Glomerular endothelial cell (primary cell): ENCODE data around the gene FHDC1. TPM values are rescaled to one million over a fixed set of nuclear protein-coding genes. Genes with fewer than 3 reads are reported as not detected.

Source experiments
- DNase-seq: peaks from one replicate; pipeline ENCODE4 v3.0.0-alpha.2; 2011; ENCODE audit warnings: low read depth, low spot score; ENCODE audit errors: extremely low read depth
- total RNA-seq: library from RNA; depleted of rRNA; stranded (reverse); fragments of >200 nt; gene quantifications from 2 replicates; pipeline ENCODE4 v1.2.3, GENCODE V29; 2015

The FHDC1 gene
- total RNA-seq, 1 donor from 2014 or later: 0.88 TPM

DNA sequence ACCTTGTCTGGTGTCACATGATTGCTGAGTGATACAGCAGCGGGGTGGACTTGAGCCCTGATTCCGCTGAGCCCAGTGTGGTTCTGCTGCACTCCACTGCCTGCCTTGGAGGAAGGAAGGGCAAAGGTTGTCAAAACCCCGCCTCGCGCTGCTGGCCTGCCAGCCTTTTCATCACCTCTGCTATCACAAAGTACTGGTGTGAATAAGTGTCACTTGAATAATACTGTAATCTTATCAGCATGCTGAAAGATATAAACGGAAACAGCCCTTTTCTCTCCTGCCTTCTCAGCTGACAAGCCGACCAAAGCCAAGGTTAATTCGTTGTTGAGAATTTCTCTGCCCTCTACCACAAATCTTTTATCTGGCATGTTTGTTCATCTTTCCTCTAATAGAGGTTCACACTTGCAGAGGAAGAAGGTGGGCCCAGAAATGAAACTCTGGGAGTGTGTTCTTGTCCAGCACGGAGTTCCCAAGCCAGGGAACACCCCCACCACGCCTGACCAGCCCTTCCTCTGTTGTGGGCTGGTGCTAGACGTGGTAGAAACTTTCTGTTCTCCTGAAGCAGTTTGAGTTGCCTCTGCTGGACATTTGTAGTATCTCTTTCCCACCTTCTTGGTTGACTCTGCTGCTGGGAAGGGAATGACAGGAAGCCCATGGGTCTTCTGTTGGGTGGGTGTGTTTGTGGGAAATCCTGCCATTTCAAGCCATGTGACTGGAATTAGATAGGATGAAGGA, 21.5 kb downstream of the FHDC1 start:
- no peak for DNase-seq

DNA sequence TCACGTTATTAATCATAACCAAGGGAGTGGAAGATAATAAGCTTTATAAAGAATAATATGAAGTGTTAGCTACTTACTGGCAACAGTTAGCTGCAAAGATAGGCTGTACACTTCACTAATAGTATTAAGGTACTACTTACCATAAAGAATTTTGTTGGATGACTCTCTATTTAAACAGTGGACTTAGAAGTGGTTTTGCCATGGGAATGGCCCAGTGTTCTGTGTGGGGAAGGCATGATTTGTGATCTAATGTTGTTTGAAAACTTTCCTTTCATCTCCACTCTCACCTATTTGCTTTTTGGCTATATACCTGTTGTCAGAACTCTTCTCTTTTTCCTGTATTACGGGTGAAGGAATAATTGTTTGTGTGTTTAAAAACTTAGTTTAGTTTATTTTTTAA, 23.0 kb downstream of the FHDC1 start:
- DNase-seq: no peak

DNA sequence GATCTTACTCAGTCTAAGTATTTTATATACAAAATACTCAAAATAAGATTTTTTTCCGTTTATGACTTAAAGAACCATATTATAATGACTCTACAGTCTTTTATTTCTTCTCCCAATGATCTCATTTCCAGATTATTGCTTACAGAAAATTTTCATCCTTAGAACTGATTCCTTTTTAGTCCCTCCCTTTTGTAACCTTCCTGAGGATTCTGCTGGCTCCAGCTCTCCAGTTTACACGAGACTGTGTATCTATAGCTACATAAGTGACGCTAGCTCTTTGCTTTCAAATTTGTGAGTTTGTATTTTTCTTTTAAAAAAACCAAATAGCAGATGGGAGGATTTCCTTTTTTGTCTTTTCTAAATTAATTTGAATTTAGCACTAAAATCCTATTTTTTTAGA, 24.0 kb downstream of the FHDC1 start:
- DNase-seq: no peak

DNA sequence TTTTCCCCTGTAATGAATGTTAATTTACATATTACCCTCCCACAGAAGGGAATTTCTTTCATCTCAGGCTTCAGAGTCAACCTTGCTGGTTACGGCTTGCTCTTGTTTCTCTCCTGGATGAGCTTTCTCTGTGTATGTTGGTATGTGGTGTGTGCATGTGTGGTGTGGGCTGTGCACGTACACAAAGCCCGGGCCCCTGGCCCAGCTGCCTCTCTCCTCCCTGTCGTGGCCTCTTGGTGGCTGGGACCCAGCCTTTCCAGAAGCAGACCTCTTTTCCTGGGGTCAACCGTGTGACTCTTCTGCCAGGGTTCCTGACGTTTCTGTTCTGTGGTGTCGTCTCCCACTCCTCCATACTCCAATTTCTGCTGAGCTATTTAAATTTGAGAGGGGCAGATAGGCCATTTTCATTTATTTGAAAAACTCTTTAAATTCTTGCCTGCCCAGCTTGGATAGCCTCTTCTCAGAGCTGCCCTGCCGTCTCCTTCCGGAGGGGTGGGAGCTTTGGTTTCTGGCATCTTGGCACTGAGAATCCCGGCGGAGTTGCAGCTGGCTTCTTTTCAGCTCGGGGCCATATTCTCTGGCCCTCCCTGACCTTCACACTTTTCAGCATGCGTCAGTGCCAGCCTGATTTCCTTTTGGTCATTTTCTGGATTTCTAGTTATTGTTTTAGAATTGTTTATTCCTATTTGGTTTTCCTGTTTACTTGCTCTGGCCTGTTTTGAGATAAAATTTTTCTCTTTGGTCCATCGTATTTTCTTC, 25.1 kb downstream of the FHDC1 start:
- DNase-seq: no peak

DNA sequence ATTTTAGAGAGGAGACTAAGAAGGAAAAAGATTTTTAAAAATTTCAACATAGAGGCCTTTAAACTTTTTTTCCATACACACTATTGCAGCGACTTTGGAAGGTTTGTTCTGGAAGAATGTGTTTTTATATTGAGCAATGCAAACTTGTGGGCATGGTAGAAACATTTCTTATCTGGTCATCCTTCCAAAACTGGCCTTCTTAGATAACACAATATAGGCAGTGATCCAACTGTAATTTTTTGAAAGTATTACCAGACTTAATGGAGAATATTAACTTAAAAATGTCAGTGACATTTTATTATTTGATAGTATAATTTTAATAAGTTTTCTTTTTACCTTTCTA, 25.6 kb downstream of the FHDC1 start:
- DNase-seq: no peak

DNA sequence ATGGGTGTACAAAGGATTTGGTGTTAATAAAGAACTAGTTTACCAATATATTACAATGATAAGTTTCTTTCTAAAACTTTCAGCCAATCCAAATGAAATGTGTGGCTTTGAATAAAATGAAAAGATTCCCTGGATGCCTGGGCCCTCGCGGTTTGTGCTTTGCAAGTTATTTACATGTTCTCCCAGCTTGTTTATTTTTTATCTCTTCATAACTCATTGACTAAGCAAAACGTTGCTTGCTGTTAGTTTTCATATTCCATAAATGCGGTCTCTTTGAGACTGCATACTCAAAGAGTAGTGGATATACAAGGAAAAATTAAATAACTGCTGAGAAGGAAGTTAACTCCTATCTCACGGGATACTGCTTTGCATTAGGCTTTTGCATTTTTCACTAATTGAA, 26.0 kb downstream of the FHDC1 start:
- DNase-seq: no peak

DNA sequence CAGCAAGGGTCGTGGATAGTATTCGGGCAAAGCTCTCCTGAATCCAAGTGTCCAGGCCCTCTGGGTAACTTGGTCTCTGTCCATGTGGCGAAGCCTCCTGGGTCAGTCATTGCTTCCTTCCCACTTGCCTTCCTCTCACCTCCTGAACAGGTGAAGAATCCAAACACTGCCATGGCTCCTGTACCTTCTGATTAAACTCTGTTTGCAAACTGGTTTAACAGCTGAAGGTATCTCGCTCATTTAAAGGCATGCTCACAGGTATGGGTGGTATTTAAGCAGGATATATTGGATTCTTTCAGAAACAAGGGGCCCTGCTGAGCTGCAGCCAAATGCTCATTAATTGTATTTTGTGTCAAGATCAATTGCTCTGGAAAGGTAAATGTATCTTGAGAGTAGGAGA, 28.2 kb downstream of the FHDC1 start:
- no peak for DNase-seq

DNA sequence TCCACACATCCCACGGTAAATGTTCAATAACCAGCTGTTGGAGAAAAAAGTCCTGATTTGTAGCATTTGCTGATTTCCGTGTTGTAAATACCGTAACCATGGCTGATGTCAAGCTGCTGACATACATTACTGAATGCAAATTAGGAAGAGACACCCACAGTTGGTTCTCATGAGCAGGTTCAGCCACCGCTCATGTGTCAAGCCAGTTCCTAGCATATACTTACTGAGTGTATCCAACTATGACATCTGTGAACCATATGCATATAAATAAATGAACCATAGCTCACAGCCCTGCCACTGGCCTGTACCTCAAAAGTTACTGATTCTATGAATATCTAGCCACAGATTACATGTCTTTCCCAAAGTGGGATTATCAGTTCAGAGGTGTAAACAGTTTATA, 29.5 kb downstream of the FHDC1 start:
- DNase-seq: no peak

DNA sequence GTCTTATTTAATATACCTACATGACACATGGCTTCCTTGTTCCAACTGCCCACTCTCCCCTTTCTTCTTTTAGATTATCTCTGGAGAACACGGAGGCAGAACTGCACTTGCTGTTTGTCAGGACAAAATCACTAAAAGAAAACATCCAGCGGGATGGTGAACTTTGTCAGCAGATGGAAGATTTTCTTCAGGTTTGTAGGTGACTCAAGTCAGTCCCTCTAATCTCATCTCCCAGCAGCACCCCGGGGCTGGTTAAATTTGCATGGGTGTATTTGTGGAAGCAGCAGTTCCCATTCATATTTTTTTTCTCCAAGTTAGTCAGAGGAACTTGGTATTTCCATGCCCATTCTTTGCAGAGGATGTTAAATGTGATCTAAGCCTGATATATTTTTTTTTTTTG, 31.8 kb downstream of the FHDC1 start:
- no peak for DNase-seq

DNA sequence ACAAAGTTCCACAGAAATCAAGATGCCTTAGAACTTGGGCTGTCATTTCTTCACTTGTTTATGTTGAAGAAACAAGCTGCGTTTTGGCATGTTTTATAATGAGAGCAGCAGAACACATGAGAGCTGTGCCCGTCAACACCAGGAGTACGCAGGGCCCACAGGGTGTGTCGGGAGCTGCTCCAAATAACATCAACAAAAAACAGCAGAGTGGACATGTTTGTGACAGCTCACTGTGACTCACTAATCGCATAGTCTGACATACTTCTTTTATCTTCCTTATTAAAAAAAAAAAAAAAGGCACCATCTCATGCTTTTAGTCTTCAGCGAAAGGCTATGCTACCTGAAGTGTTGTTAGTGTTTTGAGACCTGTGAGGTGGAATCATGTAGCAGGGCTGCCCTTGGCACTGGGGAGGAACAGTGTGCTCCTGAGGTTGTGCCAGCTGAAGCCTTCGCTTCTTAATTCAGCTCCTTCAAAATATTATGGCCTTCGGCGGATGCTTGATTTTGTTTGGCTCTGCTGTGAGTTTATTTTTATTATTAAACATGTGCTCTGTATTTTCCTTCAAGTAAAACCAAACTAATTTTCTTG, 32.8 kb downstream of the FHDC1 start:
- no peak for DNase-seq

DNA sequence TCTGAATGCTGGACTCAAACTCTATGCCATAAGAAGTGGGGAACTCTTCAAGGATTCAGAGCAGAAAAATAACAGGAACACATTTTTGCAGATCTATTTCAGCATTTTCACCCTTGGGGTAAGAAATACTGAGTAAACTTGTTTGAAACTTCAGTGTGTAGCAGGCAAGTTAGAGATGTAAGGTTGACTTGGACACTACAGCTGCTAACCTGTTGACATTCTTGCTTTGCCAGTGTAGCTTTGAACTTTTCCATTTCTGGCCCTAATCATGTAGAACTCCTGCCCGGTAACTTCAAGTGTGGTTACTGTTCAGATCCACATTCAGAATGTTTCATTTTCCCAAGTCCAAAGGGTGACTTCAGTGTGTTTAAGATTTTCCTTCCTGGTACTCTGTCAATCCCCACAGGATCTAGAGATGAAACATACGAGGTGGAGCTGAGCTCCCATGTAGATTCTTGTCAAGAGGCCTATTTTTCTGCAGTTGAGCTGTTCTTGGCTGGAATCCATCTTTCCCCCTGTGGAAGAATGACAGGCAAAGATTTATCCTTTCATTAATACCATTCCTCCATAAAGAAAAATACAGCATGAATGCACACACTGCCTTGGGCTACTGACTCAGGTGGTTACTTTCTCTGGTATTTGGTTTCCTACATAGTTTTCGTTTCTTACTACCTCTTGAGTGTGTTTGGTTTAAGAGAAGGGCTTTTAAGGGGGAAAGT, 34.1 kb downstream of the FHDC1 start:
- DNase-seq: no peak

DNA sequence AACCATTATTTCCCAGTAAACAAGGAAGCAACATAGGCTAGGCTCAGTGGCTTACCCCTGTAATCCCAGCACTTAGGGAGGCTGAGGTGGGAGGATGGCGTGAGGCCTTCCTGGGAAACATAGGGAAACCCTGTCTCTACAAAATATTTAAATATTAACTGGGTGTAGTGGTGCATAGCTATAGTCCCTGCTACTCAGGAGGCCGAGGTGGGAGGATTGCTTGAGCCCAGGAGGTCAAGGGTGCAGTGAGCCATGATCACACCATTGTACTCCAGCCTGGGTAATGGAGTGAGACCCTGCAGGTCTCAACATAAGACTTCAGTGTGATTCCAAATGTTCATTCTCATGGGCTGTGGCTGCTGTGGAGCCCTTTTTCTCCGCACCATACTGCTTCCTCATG, 34.9 kb downstream of the FHDC1 start:
- no peak for DNase-seq

DNA sequence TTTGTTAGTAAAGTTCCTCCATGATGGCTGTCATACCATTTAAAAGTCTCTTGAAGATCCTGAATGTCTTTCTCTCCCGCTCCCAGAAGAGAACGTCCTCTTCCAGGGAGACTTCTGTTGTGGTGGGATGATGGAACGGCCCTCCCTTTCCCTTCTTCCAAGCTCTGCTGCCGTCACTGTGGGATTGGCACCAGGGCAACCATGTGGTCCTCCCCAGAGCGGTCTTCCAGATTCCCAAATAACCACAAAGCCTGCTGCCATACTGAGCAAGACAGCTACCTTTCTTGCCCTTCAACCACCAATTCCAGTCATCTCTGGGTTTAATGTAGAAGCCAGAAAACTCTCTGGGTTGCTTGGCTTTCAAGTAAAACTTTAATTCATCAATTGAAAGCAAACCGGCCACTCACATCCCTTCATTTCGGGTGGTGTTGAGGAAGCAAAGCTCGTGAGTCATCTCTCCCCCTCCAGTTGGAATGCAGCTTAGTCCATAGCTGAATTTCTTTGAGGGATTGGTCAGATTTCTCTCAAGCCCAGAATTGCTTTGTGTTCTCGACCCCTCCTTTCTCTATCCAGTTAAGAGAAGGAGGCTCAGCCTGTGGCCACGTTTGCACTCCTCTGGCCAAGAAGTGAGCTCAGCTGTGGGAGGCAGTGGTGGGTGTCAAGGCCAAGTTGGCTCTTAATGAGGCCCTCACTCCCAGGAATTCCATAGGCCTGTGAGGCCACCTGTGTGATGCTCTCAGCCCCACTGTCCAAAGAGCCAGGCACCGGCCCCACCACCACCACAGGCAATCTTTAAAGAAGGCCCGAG, 36.9 kb downstream of the FHDC1 start:
- no peak for DNase-seq

DNA sequence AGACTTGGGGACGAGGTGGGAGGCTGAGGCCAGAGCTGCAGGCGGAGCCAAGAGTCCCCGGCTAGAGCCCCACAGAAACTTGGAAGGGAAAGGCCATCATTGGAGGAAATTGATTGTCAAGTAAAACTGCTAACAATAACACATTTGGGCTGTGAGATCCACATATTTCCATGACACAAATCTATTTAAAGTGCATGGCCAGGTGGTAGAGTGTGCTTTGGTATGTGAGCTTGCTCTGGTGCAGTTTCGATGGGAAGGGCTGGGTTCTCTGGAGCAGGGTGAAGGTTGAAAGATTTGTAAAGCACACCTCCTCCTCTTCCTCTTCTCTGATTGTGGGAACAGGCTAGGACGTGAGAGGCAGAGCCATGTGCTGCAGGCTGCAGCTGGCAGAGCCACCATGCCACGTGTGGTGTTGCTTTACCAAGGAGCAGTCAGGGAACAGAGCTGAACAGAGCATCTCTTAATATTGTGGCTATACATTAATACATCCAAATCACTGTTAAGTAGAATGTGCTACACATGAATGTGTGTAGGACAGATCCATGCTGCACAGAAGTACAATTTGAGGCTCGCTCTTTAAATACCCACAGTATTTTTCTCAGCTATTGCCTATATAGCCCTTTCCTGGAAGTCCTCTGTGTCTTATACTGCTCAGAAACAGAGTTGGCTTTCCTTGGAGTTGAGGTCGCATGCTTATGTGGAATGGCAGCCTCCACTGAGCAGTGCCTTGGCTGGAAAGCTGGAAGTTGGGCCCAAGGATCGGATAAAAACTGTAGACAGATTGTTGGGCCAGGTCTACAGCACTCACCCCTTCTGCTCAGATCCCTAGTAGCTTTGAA, 37.7 kb downstream of the FHDC1 start:
- DNase-seq: no peak

DNA sequence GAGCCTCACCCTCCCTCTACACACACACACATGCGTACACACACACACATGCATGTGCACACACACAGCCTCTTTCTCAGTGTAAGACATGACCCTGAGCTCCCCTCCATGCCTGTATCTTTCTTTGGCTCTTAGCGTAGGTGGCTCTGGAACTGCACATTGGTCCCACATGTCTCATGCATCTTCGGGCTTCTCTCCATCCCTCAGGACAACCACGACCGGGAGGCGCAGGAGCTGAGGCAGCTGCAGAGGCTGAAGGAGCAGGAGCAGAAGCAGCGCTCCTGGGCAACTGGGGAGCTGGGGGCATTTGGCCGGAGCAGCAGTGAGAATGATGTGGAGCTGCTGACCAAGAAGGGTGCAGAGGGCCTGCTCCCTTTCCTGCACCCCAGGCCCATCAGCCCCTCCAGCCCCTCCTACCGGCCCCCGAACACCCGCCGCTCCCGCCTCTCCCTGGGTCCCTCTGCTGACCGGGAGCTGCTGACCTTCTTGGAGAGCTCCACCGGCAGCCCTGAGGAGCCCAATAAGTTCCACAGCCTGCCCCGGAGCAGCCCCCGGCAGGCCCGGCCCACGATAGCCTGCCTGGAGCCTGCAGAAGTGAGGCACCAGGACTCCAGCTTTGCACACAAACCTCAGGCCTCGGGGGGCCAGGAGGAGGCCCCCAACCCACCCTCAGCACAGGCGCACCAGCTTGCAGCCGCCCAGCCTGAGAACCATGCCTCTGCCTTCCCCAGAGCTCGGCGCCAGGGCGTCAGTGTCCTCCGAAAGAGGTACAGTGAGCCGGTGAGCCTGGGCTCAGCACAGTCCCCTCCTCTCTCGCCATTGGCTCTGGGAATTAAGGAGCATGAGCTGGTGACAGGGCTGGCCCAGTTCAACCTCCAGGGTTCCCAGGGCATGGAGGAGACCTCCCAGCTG, 38.6 kb downstream of the FHDC1 start:
- DNase-seq: no peak

DNA sequence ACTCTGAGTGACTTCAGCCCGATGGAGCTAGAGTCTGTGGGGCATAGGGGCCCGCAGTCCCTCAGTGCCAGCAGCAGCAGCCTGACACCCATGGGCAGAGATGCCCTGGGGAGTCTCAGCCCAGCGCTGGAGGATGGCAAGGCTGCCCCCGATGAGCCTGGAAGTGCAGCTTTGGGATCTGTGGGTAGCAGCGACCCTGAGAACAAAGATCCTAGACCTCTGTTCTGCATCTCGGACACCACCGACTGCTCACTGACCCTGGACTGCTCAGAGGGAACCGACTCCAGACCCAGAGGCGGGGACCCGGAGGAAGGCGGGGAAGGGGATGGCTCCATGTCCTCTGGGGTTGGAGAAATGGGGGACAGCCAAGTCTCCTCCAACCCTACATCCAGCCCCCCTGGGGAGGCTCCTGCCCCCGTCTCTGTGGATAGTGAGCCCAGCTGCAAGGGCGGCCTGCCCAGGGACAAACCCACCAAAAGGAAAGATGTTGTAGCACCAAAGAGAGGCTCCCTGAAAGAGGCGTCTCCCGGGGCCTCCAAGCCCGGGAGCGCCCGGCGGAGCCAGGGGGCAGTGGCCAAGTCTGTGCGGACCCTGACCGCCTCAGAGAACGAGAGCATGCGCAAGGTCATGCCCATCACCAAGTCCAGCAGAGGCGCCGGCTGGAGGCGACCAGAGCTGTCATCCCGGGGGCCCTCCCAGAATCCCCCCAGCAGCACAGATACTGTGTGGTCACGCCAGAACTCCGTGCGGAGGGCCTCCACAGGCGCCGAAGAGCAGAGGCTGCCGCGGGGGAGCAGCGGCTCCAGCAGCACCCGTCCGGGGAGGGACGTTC, 39.5 kb downstream of the FHDC1 start:
- no peak for DNase-seq

DNA sequence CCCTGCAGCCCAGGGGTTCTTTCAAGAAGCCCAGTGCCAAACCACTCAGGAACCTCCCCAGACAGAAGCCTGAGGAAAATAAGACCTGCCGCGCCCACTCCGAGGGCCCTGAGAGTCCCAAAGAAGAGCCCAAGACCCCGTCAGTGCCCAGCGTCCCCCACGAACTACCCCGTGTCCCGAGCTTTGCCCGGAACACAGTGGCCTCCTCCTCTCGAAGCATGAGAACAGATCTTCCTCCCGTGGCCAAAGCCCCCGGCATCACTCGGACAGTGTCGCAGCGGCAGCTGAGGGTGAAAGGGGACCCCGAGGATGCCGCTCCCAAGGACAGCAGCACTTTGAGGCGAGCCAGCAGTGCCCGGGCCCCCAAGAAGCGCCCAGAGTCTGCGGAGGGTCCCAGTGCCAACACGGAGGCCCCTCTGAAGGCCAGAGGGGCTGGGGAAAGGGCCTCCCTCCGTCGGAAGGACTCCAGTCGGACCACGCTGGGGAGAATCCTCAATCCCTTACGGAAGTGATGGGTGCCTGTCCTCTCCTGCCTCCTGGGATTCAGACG, 40.2 kb downstream of the FHDC1 start:
- DNase-seq: no peak
